GM21619 (cell line): ENCODE results near the gene SLC45A1.

Source experiments
- ATAC-seq: cut with Tn5 transposase; IDR thresholded peaks from one replicate; pipeline ENCODE4 v1.9.1; 2021; ENCODE audit not compliant: unreplicated experiment

Gene SLC45A1

DNA sequence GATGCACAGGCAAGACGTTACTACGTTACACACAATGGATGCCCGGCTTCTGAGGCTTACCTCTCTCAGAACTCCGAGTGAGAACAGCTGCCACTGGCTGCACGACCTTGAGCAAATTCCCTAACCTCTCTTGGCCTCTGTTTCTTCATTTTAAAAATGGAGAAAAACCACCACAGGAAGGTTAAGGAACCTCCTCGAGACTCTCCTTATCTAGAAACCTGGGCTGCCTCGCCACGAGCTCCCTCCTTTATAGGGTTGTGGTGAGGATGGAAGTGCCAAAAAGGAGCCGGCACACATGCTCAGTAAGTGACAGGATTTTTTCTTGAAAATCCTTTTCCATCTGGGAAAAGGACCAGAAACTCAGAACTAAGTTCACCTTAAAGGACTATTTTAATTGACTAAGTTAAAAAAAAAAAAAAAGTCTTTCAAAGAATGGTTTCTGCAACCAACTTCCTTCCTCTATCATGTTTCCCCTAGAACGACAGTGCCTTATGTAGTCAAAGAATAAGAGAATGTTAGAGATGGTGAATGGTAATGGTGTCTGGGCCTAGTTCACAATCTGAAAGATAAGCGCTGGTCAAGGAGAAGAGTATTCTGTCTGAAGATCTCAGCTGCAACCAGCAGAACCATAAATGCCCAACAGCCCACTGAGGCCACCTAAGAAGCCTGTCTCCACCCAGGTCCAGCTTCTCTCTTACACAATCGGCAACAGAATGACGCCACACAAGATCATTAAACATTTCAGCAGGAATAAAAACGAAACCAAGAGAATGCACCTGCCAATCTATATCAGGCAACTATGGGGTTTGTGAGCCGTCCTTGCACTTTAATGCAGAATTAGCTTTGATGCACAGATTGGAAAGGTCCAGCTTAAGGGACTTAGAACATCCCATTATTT is 64.9 kb downstream of the SLC45A1 start:
- ATAC-seq: no peak

DNA sequence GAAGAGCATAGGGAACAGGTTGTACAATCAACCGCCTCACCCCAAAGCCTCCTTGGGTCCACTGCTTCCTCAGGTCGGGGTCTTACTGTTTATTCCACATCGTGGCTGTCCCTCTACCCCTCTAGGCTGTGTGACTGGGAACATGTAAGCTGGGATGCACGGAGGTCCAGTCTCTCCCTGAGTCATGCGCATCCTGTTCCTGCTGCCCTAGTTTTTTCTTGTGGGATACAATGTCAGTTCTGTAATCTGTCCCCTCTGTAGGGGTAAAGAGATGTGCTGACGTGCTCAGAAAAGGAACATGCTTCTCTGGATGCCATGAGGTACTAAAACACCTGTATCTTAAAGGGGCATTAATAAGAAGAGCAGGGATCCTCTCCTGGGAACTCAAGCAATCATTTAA is 66.2 kb downstream of the SLC45A1 start:
- no peak for ATAC-seq

DNA sequence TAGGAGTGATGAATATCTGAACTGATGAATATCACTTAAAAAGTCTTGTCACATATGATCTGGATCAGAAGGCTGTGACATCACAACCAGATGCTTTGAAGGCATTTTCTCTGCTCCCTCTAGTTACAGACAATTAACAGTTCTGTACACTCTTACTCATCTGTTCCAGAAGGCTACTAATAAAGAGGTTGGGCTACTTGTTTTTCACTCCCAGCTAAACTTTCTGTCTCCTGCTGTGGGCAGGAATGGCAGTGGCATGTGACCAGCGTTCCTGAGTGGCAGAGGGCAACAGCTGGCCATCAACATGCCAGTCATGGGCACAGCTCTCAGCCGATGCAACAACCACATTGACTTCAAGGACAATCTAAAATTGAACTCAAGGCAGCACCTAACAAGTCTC is 66.7 kb downstream of the SLC45A1 start:
- no peak for ATAC-seq

- ATAC-seq: no peak
Observed at GRCh38 chr1:8386247-8386646, 68.3 kb downstream of the SLC45A1 start.

DNA sequence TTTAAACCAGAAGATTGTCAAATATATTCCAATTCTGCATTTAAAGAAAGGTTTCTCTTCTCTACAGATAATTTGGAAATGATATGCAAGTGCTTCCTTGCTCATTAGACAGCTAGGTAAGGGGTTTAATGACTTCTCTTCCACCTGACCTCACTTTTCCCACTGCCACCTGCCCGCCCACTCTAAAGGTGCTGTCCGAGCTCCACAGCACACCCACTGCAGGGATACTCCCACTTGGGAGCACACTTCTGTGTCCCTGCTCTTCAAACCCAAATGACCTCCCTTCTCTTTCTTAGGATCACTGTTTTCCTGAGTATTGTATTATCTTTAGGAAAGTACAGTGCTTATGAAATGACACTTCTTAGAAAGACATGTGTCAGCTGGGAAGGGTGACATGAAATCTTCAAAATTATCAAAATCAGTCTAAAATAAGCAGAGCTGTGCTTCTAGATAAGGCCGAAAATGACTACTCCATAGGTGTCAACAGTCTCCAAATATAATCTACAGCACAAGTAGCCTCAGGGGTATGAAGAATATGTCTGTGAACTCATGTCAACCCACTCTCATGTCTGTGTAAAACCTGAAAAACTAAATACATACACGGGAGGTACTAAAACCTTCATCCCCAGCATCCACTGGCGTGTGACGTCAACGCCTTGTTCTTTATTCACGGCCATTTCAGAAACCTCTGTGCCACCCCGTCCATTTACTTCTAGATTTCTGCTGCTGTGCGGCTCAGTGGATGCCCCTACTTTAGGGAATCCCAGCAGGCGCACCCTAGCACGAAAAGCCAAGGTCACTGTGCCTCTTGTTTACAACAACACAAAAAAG is 71.0 kb downstream of the SLC45A1 start:
- no peak for ATAC-seq

- no peak for ATAC-seq
Observed at GRCh38 chr1:8389958-8390535, 72.1 kb downstream of the SLC45A1 start.

DNA sequence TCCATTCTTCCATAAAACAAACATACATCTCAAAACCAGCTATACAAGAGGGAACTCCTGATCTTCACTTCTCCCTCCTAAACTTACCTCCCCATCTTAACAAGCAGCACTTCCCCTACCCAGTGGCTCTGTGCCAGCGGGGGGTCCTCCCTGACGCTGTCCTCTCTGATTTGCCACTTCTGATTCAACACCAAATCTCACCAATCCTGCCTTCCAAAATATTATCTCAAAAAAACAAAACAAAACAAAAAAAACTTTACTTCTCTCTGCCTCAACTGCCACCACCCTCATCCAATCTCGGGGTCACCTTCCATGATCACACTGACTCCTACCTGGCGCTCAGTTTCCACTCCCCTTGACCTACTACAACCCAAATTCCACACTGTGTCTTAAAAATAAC is 72.8 kb downstream of the SLC45A1 start:
- ATAC-seq: no peak

DNA sequence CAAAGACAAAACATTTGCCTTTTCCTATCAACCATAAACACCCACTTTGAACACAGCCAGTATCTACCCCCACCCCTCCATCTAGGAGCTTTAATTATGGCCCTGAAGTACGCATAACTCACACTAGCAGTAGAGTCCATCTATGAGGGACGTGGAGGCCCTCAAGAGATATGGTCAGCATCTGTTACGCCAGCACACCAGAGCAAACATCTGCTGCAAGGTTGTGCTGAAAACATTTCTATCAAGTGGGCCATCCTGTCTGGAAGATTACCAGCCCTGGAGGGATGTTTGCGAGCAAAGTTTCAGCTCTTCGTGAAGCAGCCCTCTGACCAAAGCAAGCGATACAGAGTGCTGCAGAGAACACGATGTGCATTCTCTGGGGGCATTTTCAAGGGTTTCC is 74.6 kb downstream of the SLC45A1 start:
- ATAC-seq: no peak
